ENCODE measurements around the gene BTBD9. TPM values are rescaled to one million over a fixed set of nuclear protein-coding genes. Genes with fewer than 3 reads are reported as not detected.

BTBD9 gene
- total RNA-seq, 4 donors from 2014 or later, result 9.2 to 16.3 (median 11.6) TPM

GRCh38 chr6:38320358-38320757 is 319.4 kb downstream of the BTBD9 start:
- H3K4me1 ChIP-seq, result no peaks in the 10 kb centered on the region
- H3K4me3 ChIP-seq, result no peak overlapping the region
- H3K36me3 ChIP-seq, result no peaks in the 10 kb centered on the region
- intact Hi-C loops (cut with DNase I), result no loop called here
- no peak overlapping the region for H3K27ac ChIP-seq
- no peaks in the 10 kb centered on the region for H3K27me3 ChIP-seq
- H3K9me3 ChIP-seq, result no peaks in the 10 kb centered on the region
- DNase-seq, result no peak
- TF ChIP-seq CTCF (IDR thresholded peaks at IDR 0.05) (no peak), POLR2A (IDR thresholded peaks at IDR 0.05) (no peak)
- WGBS, 2 donors, result 79 to 80% methylated on average over 3 of the region's 3 CpGs

- no peak for DNase-seq
- Histone ChIP-seq H3K27me3 (no peaks in the 10 kb centered on the region), H3K4me1 (no peaks in the 10 kb centered on the region), H3K4me3 (no peak overlapping the region), H3K36me3 (no peaks in the 10 kb centered on the region), H3K27ac (no peak overlapping the region), H3K9me3 (no peaks in the 10 kb centered on the region)
- TF ChIP-seq CTCF (IDR thresholded peaks at IDR 0.05), result no peak
- intact Hi-C loops (cut with DNase I), result no loop called here
- WGBS, 2 donors, result 78 to 100% methylated on average over 2 to 8 of the region's 11 CpGs
These were observed 320.2 kb downstream of the BTBD9 start for GRCh38 chr6:38319256-38320212.

GRCh38 chr6:38316099-38316868 is 323.4 kb downstream of the BTBD9 start:
- no peak for DNase-seq
- 73 to 85% methylated on average over 1 of the region's 1 CpG for WGBS, 2 donors
- H3K9me3 ChIP-seq, result no peaks in the 10 kb centered on the region
- H3K27ac ChIP-seq, result no peak overlapping the region
- intact Hi-C loops (cut with DNase I), result no loop called here
- H3K36me3 ChIP-seq, result no peaks in the 10 kb centered on the region
- H3K4me3 ChIP-seq, result no peak overlapping the region
- H3K27me3 ChIP-seq, result no peaks in the 10 kb centered on the region
- TF ChIP-seq POLR2A (IDR thresholded peaks at IDR 0.05) (no peak), CTCF (IDR thresholded peaks at IDR 0.05) (no peak)
- no peaks in the 10 kb centered on the region for H3K4me1 ChIP-seq

GRCh38 chr6:38311201-38311600 is 328.5 kb downstream of the BTBD9 start:
- no peaks in the 10 kb centered on the region for H3K9me3 ChIP-seq
- no peaks in the 10 kb centered on the region for H3K27me3 ChIP-seq
- WGBS, 2 donors, result 65 to 83% methylated on average over 3 of the region's 3 CpGs
- intact Hi-C loops (cut with DNase I), result no loop called here
- H3K4me1 ChIP-seq, result no peaks in the 10 kb centered on the region
- TF ChIP-seq CTCF (IDR thresholded peaks at IDR 0.05), result no peak
- TF ChIP-seq POLR2A (IDR thresholded peaks at IDR 0.05), result no peak
- no peaks in the 10 kb centered on the region for H3K36me3 ChIP-seq
- no peak overlapping the region for H3K4me3 ChIP-seq
- no peak overlapping the region for H3K27ac ChIP-seq
- DNase-seq, result no peak

GRCh38 chr6:38310061-38310460 is 329.7 kb downstream of the BTBD9 start:
- Histone ChIP-seq H3K9me3 (no peaks in the 10 kb centered on the region), H3K4me1 (no peaks in the 10 kb centered on the region), H3K36me3 (no peaks in the 10 kb centered on the region), H3K27me3 (no peaks in the 10 kb centered on the region), H3K27ac (no peak overlapping the region), H3K4me3 (no peak overlapping the region)
- TF ChIP-seq POLR2A (IDR thresholded peaks at IDR 0.05) (no peak), CTCF (IDR thresholded peaks at IDR 0.05) (no peak)
- DNase-seq, result no peak
- WGBS, 2 donors, result 87 to 93% methylated on average over 3 to 5 of the region's 5 CpGs
- intact Hi-C loops (cut with DNase I), result no loop called here
